Skeletal muscle tissue (tissue), 4 donors: ENCODE measurements around the gene RAD51C. TPM values are rescaled to one million over a fixed set of nuclear protein-coding genes. Genes with fewer than 3 reads are reported as not detected.
"Not testable (repeated sequence)": the region's sequence is repeated elsewhere in the genome, so short reads cannot be mapped to it uniquely, and the experiment has no call there.

ENCODE experiments used
- H3K27ac ChIP-seq: one replicate; pipeline ENCODE4 v1.7.0; 2013; ENCODE audit warnings: mild to moderate bottlenecking, low read depth, low read length, inconsistent platforms
- H3K27me3 ChIP-seq, 3 donors: one replicate each; pipeline ENCODE4 v1.7.0; 2013; ENCODE audit warnings: low read length in 3 of 3; ENCODE audit not compliant: control insufficient read depth in 3 of 3, insufficient read depth in 3 of 3
- H3K36me3 ChIP-seq, 3 donors: one replicate each; pipeline ENCODE4 v1.7.0; 2013; ENCODE audit warnings: low read length in 3 of 3; ENCODE audit not compliant: control insufficient read depth in 3 of 3, insufficient read depth in 3 of 3
- H3K4me1 ChIP-seq, 3 donors: one replicate each; pipeline ENCODE4 v1.7.0; 2013; ENCODE audit warnings: low read length in 3 of 3, mild to moderate bottlenecking in 3 of 3; ENCODE audit not compliant: control insufficient read depth in 3 of 3, insufficient read depth in 3 of 3
- H3K4me3 ChIP-seq, 3 donors: one replicate each; pipeline ENCODE4 v1.7.0; 2013; ENCODE audit warnings: low read length in 3 of 3
- H3K9ac ChIP-seq, 3 donors: one replicate each; pipeline ENCODE4 v1.7.0; 2013; ENCODE audit warnings: low read length in 3 of 3, mild to moderate bottlenecking in 3 of 3, moderate library complexity in 2 of 3, low read depth in 1 of 3
- H3K9me3 ChIP-seq, 3 donors: one replicate each; pipeline ENCODE4 v1.7.0; 2013; ENCODE audit warnings: low read length in 3 of 3; ENCODE audit not compliant: control insufficient read depth in 3 of 3
- total RNA-seq: library from RNA; depleted of rRNA; stranded (reverse); fragments of >200 nt; gene quantifications from one replicate; pipeline ENCODE4 v1.2.3, GENCODE V29; 2014
- donor health status: Osteomylitis.

Gene RAD51C
- total RNA-seq, 1 donor from 2014 or later: 26.6 TPM

DNA sequence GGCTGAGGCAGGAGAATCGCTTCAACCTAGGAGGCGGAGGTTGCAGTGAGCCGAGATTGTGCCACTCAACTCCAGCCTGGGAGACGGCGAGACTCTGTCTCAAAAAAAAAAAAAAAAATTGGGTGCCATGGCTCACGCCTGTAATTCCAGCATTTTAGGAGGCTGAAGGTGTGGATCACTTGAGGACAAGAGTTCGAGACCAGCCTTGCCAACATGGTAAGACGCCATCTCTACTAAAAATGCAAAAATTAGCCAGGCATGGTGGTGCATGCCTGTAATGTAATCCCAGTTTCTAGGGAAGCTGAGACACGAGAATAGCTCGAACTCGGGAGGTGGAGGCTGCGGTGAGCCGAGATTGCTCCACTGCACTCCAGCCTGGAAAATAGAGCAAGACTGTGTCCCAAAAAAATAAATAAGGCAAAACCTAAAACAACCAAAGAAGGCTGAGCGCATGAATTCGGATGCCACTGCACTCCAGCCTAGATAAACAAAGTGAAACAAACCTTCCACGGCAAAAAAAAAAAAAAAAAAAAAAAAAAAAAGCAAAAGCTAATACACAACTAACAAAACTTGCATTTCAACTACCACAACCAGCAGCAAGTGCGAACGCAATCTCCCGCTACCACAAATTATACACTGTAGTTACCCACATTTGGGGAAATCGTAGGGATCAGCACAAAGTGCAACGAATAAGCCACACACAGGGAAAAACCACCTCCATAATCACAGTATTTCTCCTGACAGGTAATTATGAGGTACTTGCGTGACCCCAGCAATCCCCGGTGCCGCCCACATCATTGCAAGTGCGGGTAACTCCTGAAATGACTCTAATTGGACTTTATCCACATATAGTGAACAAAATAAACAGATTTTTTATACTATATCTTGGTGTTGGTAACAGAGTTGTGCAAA lies 26.2 kb upstream of the RAD51C start:
- no peak overlapping the region for H3K9ac ChIP-seq
- no peaks in the 10 kb centered on the region for H3K36me3 ChIP-seq
- H3K9me3 ChIP-seq: no peaks in the 10 kb centered on the region
- H3K27ac ChIP-seq: no peak overlapping the region
- H3K4me3 ChIP-seq: peak overlapping the region in 2 of 3 donors; percentile 13 to 46
- peaks cover 3 to 5% (median 5%) of the 10 kb centered on the region in 3 donors for H3K27me3 ChIP-seq
- H3K4me1 ChIP-seq: no peaks in the 10 kb centered on the region

DNA sequence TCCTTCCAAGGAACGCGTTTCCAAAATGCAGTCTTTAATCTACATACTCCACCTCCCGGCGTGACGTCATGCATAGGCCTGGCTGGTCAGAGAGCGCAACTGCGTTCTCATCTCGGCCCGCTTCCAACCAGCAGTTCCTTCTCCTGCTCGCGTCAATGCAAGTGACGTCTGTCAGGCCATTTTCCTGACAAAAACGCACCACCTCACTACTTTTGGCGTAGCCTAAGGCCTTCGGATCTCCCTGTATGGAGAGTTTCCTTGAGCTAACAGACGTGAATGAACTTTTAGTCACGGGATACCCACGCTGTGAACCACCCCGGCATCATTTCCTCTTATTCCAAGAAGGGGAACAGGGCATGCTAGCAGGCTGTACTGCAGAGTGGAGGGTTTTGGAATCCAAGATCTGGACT lies 25.5 kb upstream of the RAD51C start:
- Histone ChIP-seq H3K9ac (no peak overlapping the region), H3K4me3 (peak overlapping the region; percentile 13 to 46 (median 41)), H3K36me3 (no peaks in the 10 kb centered on the region), H3K9me3 (no peaks in the 10 kb centered on the region), H3K27ac (no peak overlapping the region), H3K4me1 (no peaks in the 10 kb centered on the region), H3K27me3 (peaks cover 3 to 5% (median 5%) of the 10 kb centered on the region in 3 donors)

DNA sequence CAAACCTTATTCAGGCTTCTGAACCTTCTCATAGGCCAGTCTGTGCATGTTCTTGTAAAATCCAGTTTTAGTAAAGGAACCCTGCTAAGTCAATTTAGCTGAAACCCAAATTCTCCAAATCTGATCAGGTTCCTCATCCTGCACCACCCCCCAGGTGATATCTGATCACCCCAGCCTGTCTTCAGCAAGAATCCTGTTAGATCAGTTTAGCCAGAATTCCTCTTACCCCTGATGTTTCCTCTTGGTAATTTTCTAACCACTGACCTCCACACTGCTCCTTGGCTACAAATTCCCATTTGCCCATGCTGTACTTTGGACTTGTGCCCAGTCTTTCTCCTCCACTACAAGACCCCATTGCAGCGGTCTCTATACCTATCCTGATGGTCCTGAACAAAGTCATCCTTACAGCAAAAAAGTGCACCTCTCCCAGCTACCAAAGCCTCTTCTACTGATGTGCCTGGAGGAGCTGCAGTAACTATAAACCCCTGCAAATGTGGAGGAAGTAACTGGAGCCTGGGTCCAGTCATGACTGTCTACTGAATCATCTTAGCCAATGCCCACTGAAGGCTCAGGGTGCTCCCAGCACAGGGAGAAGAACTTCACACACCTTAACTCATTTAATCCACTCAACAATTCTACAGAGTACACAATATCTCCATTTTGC lies 24.3 kb upstream of the RAD51C start:
- no peak overlapping the region for H3K27ac ChIP-seq
- H3K4me1 ChIP-seq: no peaks in the 10 kb centered on the region
- H3K36me3 ChIP-seq: no peaks in the 10 kb centered on the region
- H3K9me3 ChIP-seq: no peaks in the 10 kb centered on the region
- peaks cover 3 to 5% (median 5%) of the 10 kb centered on the region in 3 donors for H3K27me3 ChIP-seq
- H3K9ac ChIP-seq: no peak overlapping the region
- H3K4me3 ChIP-seq: no peak overlapping the region

DNA sequence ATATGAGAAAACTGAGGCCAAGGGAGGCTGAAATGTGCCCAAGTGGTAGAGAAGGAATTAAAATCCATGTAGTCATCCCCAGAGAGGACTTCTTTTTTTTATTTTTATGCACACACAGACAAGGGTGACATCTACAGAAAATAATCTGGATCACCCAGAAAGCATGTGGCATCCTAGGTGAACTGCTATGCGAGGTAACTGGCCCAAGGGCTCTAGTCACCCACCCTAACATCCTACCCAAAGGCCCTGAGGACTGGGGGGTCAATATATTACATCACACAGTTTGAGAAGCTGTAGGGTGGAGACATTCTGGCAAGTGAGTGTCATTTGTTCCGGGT lies 23.8 kb upstream of the RAD51C start:
- Histone ChIP-seq H3K9me3 (no peaks in the 10 kb centered on the region), H3K9ac (no peak overlapping the region), H3K4me3 (no peak overlapping the region), H3K36me3 (no peaks in the 10 kb centered on the region), H3K27ac (no peak overlapping the region), H3K4me1 (no peaks in the 10 kb centered on the region), H3K27me3 (peaks cover 3 to 5% (median 5%) of the 10 kb centered on the region in 3 donors)

DNA sequence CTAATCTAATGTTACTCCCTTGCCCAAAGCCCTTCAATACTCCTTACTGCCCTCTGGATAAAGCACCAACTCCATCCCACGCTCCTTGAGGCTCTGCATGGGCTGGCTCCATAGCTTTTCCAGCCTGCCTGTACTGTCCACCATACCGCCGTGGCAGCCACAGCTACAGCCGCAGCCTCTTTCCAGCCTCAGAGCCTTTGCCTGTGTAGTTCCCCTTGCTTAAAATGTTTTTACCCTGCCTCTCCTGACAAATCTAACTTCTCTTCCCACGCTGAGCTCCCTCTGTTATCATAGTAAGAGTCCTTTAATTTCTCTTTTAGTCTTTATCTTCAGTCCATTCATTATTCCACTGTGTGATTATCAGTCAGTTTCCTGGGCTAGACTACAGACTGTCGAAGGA lies 22.5 kb upstream of the RAD51C start:
- no peaks in the 10 kb centered on the region for H3K9me3 ChIP-seq
- no peak overlapping the region for H3K9ac ChIP-seq
- H3K27ac ChIP-seq: no peak overlapping the region
- peaks cover 3 to 5% (median 5%) of the 10 kb centered on the region in 3 donors for H3K27me3 ChIP-seq
- H3K4me1 ChIP-seq: no peaks in the 10 kb centered on the region
- no peaks in the 10 kb centered on the region for H3K36me3 ChIP-seq
- H3K4me3 ChIP-seq: no peak overlapping the region

DNA sequence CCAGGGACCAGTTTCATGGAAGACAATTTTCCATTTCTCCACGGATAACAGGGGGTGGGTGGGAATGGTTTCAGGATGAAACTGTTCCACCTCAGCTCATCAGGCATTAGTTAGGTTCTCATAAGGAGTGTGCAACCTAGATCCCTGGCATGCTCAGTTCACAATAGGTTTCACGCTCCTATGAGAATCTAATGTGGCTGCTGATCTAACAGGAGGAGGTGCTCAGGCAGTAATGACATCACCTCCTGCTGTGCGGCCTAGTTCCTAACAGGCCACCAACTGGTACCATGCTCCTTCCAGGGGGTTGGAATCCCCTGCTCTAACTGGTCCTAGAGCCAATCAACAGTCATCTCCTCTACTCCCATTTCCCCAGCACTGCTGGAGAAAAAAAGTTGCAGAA lies 20.4 kb upstream of the RAD51C start:
- Histone ChIP-seq H3K9ac (no peak overlapping the region), H3K36me3 (no peaks in the 10 kb centered on the region), H3K4me1 (no peaks in the 10 kb centered on the region), H3K27me3 (peaks cover 0 to 5% (median under 1%) of the 10 kb centered on the region in 3 donors), H3K9me3 (no peaks in the 10 kb centered on the region), H3K4me3 (no peak overlapping the region), H3K27ac (no peak overlapping the region)

DNA sequence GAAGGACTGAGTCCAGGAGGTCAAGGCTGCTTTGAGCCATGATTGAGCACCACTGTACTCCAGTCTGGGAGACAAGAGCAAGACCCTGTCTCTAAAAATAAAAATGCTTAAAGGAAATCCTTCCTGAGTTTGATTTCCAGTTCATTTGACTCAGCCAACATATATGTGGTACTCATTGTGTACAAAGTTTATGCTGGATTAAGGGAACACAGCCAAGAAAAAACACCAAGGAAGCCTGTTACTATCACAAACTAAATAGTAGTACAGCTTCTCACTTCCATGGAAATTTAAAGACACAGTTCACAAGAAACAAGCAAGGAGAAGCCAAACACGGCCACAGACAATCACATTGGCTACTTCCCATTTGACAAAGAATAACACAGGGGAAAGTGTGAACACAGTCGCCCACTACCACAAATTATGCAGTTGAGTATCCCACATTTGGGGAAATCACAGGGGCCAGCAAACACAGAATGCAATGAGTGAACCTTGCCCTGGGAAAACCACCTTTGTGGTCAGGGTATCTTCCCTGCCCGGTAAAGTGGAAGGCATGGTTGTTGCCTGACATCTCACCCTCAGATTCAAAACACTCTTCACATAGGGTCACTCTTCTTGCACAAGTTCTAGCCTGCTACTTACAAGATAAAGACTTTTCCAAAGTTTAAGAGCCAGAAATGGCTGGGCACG lies 15.1 kb upstream of the RAD51C start:
- no peaks in the 10 kb centered on the region for H3K4me1 ChIP-seq
- no peaks in the 10 kb centered on the region for H3K36me3 ChIP-seq
- peaks cover 0 to 2% (median 0%) of the 10 kb centered on the region in 3 donors for H3K27me3 ChIP-seq
- no peaks in the 10 kb centered on the region for H3K9me3 ChIP-seq
- H3K27ac ChIP-seq: no peak overlapping the region
- no peak overlapping the region for H3K4me3 ChIP-seq
- H3K9ac ChIP-seq: no peak overlapping the region

DNA sequence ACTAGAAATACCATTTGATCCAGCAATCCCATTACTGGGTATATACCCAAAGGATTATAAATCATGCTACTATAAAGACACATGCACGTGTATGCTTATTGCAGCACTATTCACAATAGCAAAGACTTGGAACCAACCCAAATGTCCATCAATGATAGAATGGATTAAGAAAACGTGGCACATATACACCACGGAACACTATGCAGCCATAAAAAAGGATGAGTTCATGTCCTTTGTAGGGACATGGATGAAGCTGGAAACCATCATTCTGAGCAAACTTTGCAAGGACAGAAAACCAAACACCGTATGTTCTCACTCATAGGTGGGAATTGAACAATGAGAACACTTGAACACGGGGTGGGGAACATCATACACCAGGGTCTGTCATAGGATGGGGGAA lies 14.1 kb upstream of the RAD51C start:
- not testable (repeated sequence) for H3K27ac ChIP-seq, H3K9ac ChIP-seq, H3K4me1 ChIP-seq, H3K27me3 ChIP-seq, H3K9me3 ChIP-seq, H3K36me3 ChIP-seq, H3K4me3 ChIP-seq

DNA sequence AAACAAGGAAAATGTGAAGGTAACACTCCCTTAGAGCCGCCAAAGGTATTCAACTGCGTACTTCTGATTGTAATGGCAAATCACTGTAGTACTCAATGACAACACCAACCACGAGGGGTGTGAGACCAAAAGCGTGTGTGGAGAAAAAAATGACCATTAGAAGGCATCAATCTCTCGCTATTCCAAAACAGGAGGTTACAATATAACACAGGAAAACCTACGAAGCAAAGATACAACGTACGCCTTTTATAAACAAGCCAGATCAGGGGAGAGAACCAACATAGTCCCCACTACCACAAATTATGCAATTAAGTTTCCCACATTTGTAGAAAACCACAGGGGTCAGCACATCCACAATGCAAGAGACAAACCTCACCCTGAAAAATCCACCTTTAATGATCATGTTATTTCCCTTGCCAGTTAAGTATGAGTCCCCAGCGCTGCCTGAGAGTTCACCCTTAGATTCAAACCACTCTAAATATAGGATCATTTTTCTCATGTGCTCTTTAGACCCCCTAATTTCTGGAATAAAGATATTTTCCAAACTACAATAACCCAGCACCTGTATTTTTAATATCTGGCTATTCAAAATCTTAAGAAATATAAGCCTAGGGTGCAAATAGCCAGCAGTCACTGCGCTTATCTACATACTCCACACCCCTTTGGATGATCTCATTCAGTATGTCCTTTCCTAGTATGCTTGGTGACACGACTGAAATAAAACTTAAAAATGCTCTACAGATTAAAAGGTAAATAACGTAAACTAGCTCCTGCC lies 13.0 kb upstream of the RAD51C start:
- Histone ChIP-seq H3K4me3 (no peak overlapping the region), H3K27ac (no peak overlapping the region)

More for the DNA sequence above, 13.0 kb upstream of the RAD51C start:
- Histone ChIP-seq H3K27me3 (peaks cover 0 to 2% (median 0%) of the 10 kb centered on the region in 3 donors), H3K4me1 (no peaks in the 10 kb centered on the region), H3K36me3 (no peaks in the 10 kb centered on the region), H3K9me3 (no peaks in the 10 kb centered on the region), H3K9ac (no peak overlapping the region)
